Transverse colon (tissue), 3 donors: ENCODE data around the gene PITX3.

Experiments used
- CTCF ChIP-seq, 5 experiments: fragments of 200-600 bp in 3 of 5; fragments of 450-650 bp in 2 of 5; sonication (generic) in 3 of 5; IDR thresholded peaks; 1 replicate in 2 of 5; 2 replicates in 3 of 5; pipeline ENCODE4 v1.5.1; 2016 to 2017; ENCODE audit warnings: antibody characterized with exemption in 5 of 5, inconsistent platforms in 3 of 5, mild to moderate bottlenecking in 2 of 5, moderate library complexity in 1 of 5
- POLR2A ChIP-seq: fragments of 450-650 bp; IDR thresholded peaks from one replicate; pipeline ENCODE4 v1.6.1; 2016; ENCODE audit warnings: antibody characterized with exemption, mild to moderate bottlenecking, moderate library complexity

- no peak for TF ChIP-seq CTCF (IDR thresholded peaks at IDR 0.05)
- no peak for TF ChIP-seq POLR2A
Observed at GRCh38 chr10:102283488-102283887, 42.2 kb upstream of the PITX3 start.
